K562 (cell line): ENCODE measurements around the gene BLM. TPM values are rescaled to one million over a fixed set of nuclear protein-coding genes. Genes with fewer than 3 reads are reported as not detected.

Source experiments
- ATF7 ChIP-seq: fragments of 450-650 bp; IDR thresholded peaks from 2 replicates; pipeline ENCODE4 v1.7.1; 2014; ENCODE audit warnings: mild to moderate bottlenecking, moderate library complexity
- CBFA2T3 ChIP-seq: fragments of 450-650 bp; IDR thresholded peaks from 2 replicates; pipeline ENCODE4 v1.6.1; 2017
- CREBBP ChIP-seq: IDR thresholded peaks from one replicate; pipeline ENCODE4 v1.6.1; 2012; ENCODE audit warnings: low read depth, mild to moderate bottlenecking, control low read depth, inconsistent platforms, low read length
- HDAC3 ChIP-seq: fragments of 450-650 bp; IDR thresholded peaks from 2 replicates; pipeline ENCODE4 v1.6.1; 2018; ENCODE audit warnings: borderline replicate concordance, mild to moderate bottlenecking, moderate library complexity; ENCODE audit not compliant: partially characterized antibody
- HMGN3 ChIP-seq: IDR thresholded peaks from 2 replicates; pipeline ENCODE4 v1.6.1; 2011; ENCODE audit warnings: borderline replicate concordance, low read depth, mild to moderate bottlenecking, mixed read lengths, low read length; ENCODE audit not compliant: insufficient read length; ENCODE audit errors: extremely low read depth
- HSF4 ChIP-seq: fragments of 250-450 bp; sonication (Bioruptor Pico); IDR thresholded peaks from 2 replicates; pipeline ENCODE4 v2.1.2; 2022; ENCODE audit warnings: mild to moderate bottlenecking, moderate library complexity, borderline replicate concordance
- KAT8 ChIP-seq: fragments of 450-650 bp; IDR thresholded peaks from 2 replicates; pipeline ENCODE4 v1.6.1; 2016; ENCODE audit warnings: low read depth, mild to moderate bottlenecking
- KHSRP ChIP-seq: fragments of 450-650 bp; IDR thresholded peaks from 2 replicates; pipeline ENCODE4 v1.6.1; 2017
- RBBP5 ChIP-seq: fragments of 200-600 bp; sonication (generic); IDR thresholded peaks from 2 replicates; pipeline ENCODE4 v1.6.1; 2012; ENCODE audit warnings: borderline replicate concordance, mild to moderate bottlenecking, low read length, control low read depth, inconsistent platforms; ENCODE audit not compliant: insufficient read depth, poor library complexity, severe bottlenecking
- SMAD4 ChIP-seq: fragments of 250-450 bp; sonication (Bioruptor Pico); conservative IDR thresholded peaks from 2 replicates; pipeline ENCODE4 v1.8.0; 2021; ENCODE audit warnings: inconsistent platforms, mild to moderate bottlenecking, moderate library complexity
- SMARCC2 ChIP-seq: fragments of 450-650 bp; IDR thresholded peaks from 2 replicates; pipeline ENCODE4 v1.6.1; 2017; ENCODE audit warnings: antibody characterized with exemption, moderate library complexity, mild to moderate bottlenecking, low read depth
- TCF3 ChIP-seq: sonication (generic); formaldehyde crosslinking; IDR thresholded peaks from 2 replicates; pipeline ENCODE4 v1.4.0; 2020; ENCODE audit warnings: mild to moderate bottlenecking, missing genetic modification reagents
- YY1 ChIP-seq, 3 experiments: IDR thresholded peaks; 2 replicates each; pipeline ENCODE4 v1.6.1; 2011; ENCODE audit warnings: low read length in 2 of 3, mild to moderate bottlenecking in 2 of 3, moderate library complexity in 2 of 3, borderline replicate concordance in 1 of 3, control low read depth in 1 of 3, low read depth in 1 of 3; ENCODE audit not compliant: insufficient read depth in 3 of 3, insufficient replicate concordance in 2 of 3, control insufficient read depth in 1 of 3, insufficient read length in 1 of 3; ENCODE audit errors: extremely low read depth in 1 of 3
- ZNF140 ChIP-seq: fragments of 250-450 bp; sonication (Bioruptor Pico); IDR thresholded peaks from 2 replicates; pipeline ENCODE4 v1.8.0; 2021; ENCODE audit warnings: moderate library complexity, mild to moderate bottlenecking, inconsistent platforms
- ZNF347 ChIP-seq: fragments of 450-650 bp; formaldehyde crosslinking; IDR thresholded peaks from 2 replicates; pipeline ENCODE4 v1.4.0; 2020; ENCODE audit warnings: low read depth, mild to moderate bottlenecking, moderate library complexity
- ZNF785 ChIP-seq: fragments of 250-450 bp; sonication (Bioruptor Pico); IDR thresholded peaks from 2 replicates; pipeline ENCODE4 v1.4.0; 2020; ENCODE audit warnings: mild to moderate bottlenecking
- polyA plus RNA-seq, 8 experiments: library from polyadenylated mRNA; depleted of rRNA in 4 of 8; stranded (reverse) in 5 of 8; unstranded in 3 of 8; fragments of >200 nt; fragmentation: Nextera tagmentation in 2 of 8; fragmentation: Illumina TruSeq in 1 of 8; extraction: Ambion mirVana in 2 of 8; extraction: Trizol in 1 of 8; gene quantifications; 2 replicates each; pipeline versions ENCODE4 v1.2.1 to v1.2.3, GENCODE V29; 2011 to 2014; ENCODE audit warnings: inconsistent platforms in 1 of 8, missing spikeins in 1 of 8
- total RNA-seq, 7 experiments: library from RNA; depleted of rRNA in 6 of 7; stranded (reverse); fragments of >200 nt in 6 of 7; fragmentation: Illumina TruSeq in 2 of 7; extraction: Trizol in 2 of 7; gene quantifications; 2 replicates each; pipeline versions ENCODE4 v1.2.1 to v1.2.3, GENCODE V29; 2011 to 2021; ENCODE audit warnings: low replicate concordance in 1 of 7
- TF ChIP-seq, protein P1 (sequence below), 2 experiments: IDR thresholded peaks in 1 of 2; conservative IDR thresholded peaks in 1 of 2; 2 replicates each; pipeline ENCODE4 v1.6.1; 2016; ENCODE audit warnings: low read depth in 2 of 2, mild to moderate bottlenecking in 1 of 2, missing compliant biosample characterization in 1 of 2, missing genetic modification characterization in 1 of 2, moderate library complexity in 1 of 2
- TF ChIP-seq, protein P2 (sequence below): sonication (generic); formaldehyde crosslinking; IDR thresholded peaks from 2 replicates; pipeline ENCODE4 v1.9.0; 2022; ENCODE audit warnings: mild to moderate bottlenecking, missing genetic modification reagents
- TF ChIP-seq, protein P3 (sequence below): sonication (generic); formaldehyde crosslinking; IDR thresholded peaks from 2 replicates; pipeline ENCODE4 v1.8.0; 2022; ENCODE audit warnings: mild to moderate bottlenecking, missing genetic modification reagents
- TF ChIP-seq, protein P4 (sequence below): fragments of 250-450 bp; sonication (Bioruptor Pico); IDR thresholded peaks from 2 replicates; pipeline ENCODE4 v1.8.0; 2022; ENCODE audit warnings: moderate library complexity, mild to moderate bottlenecking, inconsistent platforms

The BLM gene
- total and polyA plus RNA-seq, 9 of the 15 experiments (the other 6 are each of a cell fraction or from before 2014, with no cell fraction given), result 21.0 to 56.0 (median 43.9) TPM

DNA sequence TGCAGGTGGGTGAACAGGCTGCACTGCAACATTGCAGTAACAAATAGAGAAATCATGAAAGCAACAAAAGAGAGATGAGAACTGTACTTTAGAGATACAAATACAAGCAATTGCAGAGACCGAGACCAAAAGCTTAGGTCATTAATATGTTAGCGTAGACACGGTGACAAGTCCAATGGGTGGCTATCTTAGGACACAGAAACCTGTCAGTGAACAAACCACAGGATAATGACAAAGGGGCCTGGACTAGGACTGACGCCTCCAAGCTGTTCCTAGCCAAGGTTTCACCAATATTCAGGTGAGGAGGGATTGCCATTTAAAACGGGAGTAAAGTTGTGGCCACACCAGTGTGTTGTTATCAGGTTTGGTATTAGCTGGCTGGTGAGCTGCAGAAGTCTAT is 41.7 kb upstream of the BLM start (continued):
- no peak for TF ChIP-seq ZNF347 (CRISPR knock-in tag)
- TF ChIP-seq TCF3 (CRISPR knock-in tag), result peak; percentile 64; the same call in 1 of the 2 replicates
- 0 out of 2 replicates have a peak, but pooled peaks have one; percentile 55 for TF ChIP-seq SMAD4 (CRISPR knock-in tag)
- no peak for TF ChIP-seq RBBP5
- no peak for TF ChIP-seq ZNF785 (CRISPR knock-in tag)
- TF ChIP-seq, protein P1, sequence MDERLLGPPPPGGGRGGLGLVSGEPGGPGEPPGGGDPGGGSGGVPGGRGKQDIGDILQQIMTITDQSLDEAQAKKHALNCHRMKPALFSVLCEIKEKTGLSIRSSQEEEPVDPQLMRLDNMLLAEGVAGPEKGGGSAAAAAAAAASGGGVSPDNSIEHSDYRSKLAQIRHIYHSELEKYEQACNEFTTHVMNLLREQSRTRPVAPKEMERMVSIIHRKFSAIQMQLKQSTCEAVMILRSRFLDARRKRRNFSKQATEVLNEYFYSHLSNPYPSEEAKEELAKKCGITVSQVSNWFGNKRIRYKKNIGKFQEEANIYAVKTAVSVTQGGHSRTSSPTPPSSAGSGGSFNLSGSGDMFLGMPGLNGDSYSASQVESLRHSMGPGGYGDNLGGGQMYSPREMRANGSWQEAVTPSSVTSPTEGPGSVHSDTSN (CRISPR knock-in tag; IDR thresholded peaks at IDR 0.05; ENCODE audit: low read depth), result no peak
- TF ChIP-seq, protein P1 (tag; conservative IDR thresholded peaks at IDR 0.05; ENCODE audit: low read depth), result peak; percentile 80
- TF ChIP-seq KHSRP, result no peak
- no peak for TF ChIP-seq HMGN3
- TF ChIP-seq, protein P2, sequence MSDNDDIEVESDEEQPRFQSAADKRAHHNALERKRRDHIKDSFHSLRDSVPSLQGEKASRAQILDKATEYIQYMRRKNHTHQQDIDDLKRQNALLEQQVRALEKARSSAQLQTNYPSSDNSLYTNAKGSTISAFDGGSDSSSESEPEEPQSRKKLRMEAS (CRISPR knock-in tag), result no peak
- TF ChIP-seq, protein P3, sequence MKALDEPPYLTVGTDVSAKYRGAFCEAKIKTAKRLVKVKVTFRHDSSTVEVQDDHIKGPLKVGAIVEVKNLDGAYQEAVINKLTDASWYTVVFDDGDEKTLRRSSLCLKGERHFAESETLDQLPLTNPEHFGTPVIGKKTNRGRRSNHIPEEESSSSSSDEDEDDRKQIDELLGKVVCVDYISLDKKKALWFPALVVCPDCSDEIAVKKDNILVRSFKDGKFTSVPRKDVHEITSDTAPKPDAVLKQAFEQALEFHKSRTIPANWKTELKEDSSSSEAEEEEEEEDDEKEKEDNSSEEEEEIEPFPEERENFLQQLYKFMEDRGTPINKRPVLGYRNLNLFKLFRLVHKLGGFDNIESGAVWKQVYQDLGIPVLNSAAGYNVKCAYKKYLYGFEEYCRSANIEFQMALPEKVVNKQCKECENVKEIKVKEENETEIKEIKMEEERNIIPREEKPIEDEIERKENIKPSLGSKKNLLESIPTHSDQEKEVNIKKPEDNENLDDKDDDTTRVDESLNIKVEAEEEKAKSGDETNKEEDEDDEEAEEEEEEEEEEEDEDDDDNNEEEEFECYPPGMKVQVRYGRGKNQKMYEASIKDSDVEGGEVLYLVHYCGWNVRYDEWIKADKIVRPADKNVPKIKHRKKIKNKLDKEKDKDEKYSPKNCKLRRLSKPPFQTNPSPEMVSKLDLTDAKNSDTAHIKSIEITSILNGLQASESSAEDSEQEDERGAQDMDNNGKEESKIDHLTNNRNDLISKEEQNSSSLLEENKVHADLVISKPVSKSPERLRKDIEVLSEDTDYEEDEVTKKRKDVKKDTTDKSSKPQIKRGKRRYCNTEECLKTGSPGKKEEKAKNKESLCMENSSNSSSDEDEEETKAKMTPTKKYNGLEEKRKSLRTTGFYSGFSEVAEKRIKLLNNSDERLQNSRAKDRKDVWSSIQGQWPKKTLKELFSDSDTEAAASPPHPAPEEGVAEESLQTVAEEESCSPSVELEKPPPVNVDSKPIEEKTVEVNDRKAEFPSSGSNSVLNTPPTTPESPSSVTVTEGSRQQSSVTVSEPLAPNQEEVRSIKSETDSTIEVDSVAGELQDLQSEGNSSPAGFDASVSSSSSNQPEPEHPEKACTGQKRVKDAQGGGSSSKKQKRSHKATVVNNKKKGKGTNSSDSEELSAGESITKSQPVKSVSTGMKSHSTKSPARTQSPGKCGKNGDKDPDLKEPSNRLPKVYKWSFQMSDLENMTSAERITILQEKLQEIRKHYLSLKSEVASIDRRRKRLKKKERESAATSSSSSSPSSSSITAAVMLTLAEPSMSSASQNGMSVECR, result no peak
- TF ChIP-seq ATF7, result peak; percentile 18; the same call in 1 of the 2 replicates
- TF ChIP-seq SMARCC2, result no peak
- TF ChIP-seq YY1 (IDR thresholded peaks at IDR 0.05; ENCODE audit: borderline replicate concordance in 1 of 3, control insufficient read depth in 1 of 3, extremely low read depth in 1 of 3, insufficient read depth in 3 of 3, insufficient read length in 1 of 3, insufficient replicate concordance in 2 of 3, low read depth in 1 of 3, low read length in 2 of 3), result no peak
- TF ChIP-seq, protein P4, sequence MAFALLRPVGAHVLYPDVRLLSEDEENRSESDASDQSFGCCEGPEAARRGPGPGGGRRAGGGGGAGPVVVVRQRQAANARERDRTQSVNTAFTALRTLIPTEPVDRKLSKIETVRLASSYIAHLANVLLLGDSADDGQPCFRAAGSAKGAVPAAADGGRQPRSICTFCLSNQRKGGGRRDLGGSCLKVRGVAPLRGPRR (CRISPR knock-in tag), result no peak
- no peak for TF ChIP-seq KAT8
- TF ChIP-seq ZNF140, result no peak
- TF ChIP-seq CREBBP, result no peak
- no peak for TF ChIP-seq HSF4 (CRISPR knock-in tag)
- TF ChIP-seq CBFA2T3, result peak; percentile 26; the same call in 1 of the 2 replicates
- TF ChIP-seq HDAC3, result no peak
